Omental fat pad (tissue), 4 donors: Measurements from ENCODE around the gene BBLN. TPM values are rescaled to one million over a fixed set of nuclear protein-coding genes. Genes with fewer than 3 reads are reported as not detected.
A peak's percentile ranks its signal among the peaks of the same experiment; 100 is the strongest.
"Not testable (repeated sequence)": the region's sequence is repeated elsewhere in the genome, so short reads cannot be mapped to it uniquely, and the experiment has no call there.

Experiments used
- ATAC-seq: fragments of 150-250 bp; one replicate; pipeline ENCODE4 v1.9.1; 2016; ENCODE audit warnings: mild to moderate bottlenecking, moderate library complexity; ENCODE audit not compliant: low FRiP score
- DNase-seq: peaks from one replicate; pipeline ENCODE4 v3.0.0-alpha.2; 2019; ENCODE audit warnings: low spot score
- CTCF ChIP-seq, 3 donors: fragments of 450-650 bp; IDR thresholded peaks; one replicate each; pipeline ENCODE4 v1.5.1; 2016 to 2017; ENCODE audit warnings: antibody characterized with exemption in 3 of 3, mild to moderate bottlenecking in 3 of 3, moderate library complexity in 2 of 3
- total RNA-seq, 4 donors: library from RNA; depleted of rRNA; stranded (reverse); fragments of >200 nt; gene quantifications; one replicate each; pipeline ENCODE4 v1.1.0, GENCODE V29; 2016

The BBLN gene
- total RNA-seq, 4 donors from 2014 or later: 117 to 174 (median 138) TPM

- ATAC-seq (peak; percentile 82), DNase-seq (peak; percentile 47)
- TF ChIP-seq CTCF (IDR thresholded peaks at IDR 0.05): no peak
Observed at GRCh38 chr9:128127568-128127989, 32.5 kb upstream of the BBLN start, which contains the start of gene PTGES2. Gene PTGES2 (minus strand): TSS chr9:128127729. CDS start chr9:128127717, 12 bp downstream.

GRCh38 chr9:128127990-128128835, 31.9 kb upstream of the BBLN start:
- TF ChIP-seq CTCF (IDR thresholded peaks at IDR 0.05): no peak
- ATAC-seq (peak; percentile 86), DNase-seq (peak; percentile 54)

GRCh38 chr9:128128836-128129590, 31.1 kb upstream of the BBLN start:
- ATAC-seq: no peak
- TF ChIP-seq CTCF (IDR thresholded peaks at IDR 0.05): no peak
- DNase-seq: no peak

- ATAC-seq, DNase-seq: not testable (repeated sequence)
Observed at GRCh38 chr9:128129976-128130590, 30.0 kb upstream of the BBLN start.

- ATAC-seq, DNase-seq: not testable (repeated sequence)
Observed at GRCh38 chr9:128130651-128131050, 29.4 kb upstream of the BBLN start.

- not testable (repeated sequence) for ATAC-seq, DNase-seq
Observed at GRCh38 chr9:128131346-128131745, 28.7 kb upstream of the BBLN start.

- not testable (repeated sequence) for DNase-seq
Observed at GRCh38 chr9:128132139-128132538, 27.9 kb upstream of the BBLN start.

GRCh38 chr9:128135561-128135960, 24.5 kb upstream of the BBLN start:
- not testable (repeated sequence) for DNase-seq

More at GRCh38 chr9:128132139-128132538, 27.9 kb upstream of the BBLN start:
- not testable (repeated sequence) for ATAC-seq

GRCh38 chr9:128136816-128137793, 23.0 kb upstream of the BBLN start:
- no peak for DNase-seq
- peak; percentile 50 for ATAC-seq
- TF ChIP-seq CTCF (IDR thresholded peaks at IDR 0.05): no peak

More at GRCh38 chr9:128135561-128135960, 24.5 kb upstream of the BBLN start:
- ATAC-seq: not testable (repeated sequence)
